ENCODE results near the gene SMARCAD1. TPM values are rescaled to one million over a fixed set of nuclear protein-coding genes. Genes with fewer than 3 reads are reported as not detected.

The SMARCAD1 gene
- polyA plus RNA-seq, 1 donor (not counting 4 experiments of a cell fraction or from before 2014, with no cell fraction given), result 27.8 TPM

GRCh38 chr4:94208918-94209317 lies 1.3 kb downstream of the SMARCAD1 start:
- Histone ChIP-seq H3K79me2 (ENCODE audit: control insufficient read depth, insufficient read depth, low read length) (peaks cover 46% of the 10 kb centered on the region), H4K20me1 (ENCODE audit: control insufficient read depth, extremely low read depth, insufficient read depth, low read length) (no peaks in the 10 kb centered on the region), H3K4me1 (ENCODE audit: control insufficient read depth, extremely low read depth, insufficient read depth, low read length) (peaks cover 17% of the 10 kb centered on the region), H3K4me3 (ENCODE audit: control insufficient read depth in 2 of 3, extremely low read depth in 1 of 3, insufficient read depth in 2 of 3, low read depth in 1 of 3, low read length in 3 of 3) (peak overlapping the region; percentile 82 to 97 (median 88)), H3K4me2 (ENCODE audit: control insufficient read depth, extremely low read depth, insufficient read depth, low read depth, low read length) (peak overlapping the region; percentile 96), H3K9me1 (ENCODE audit: control insufficient read depth, extremely low read depth, insufficient read depth, low read length) (no peaks in the 10 kb centered on the region), H3K9me3 (ENCODE audit: control insufficient read depth, low read depth, low read length) (no peaks in the 10 kb centered on the region), H2AFZ (ENCODE audit: control insufficient read depth, low read length) (no peak overlapping the region), H3K36me3 (ENCODE audit: control insufficient read depth in 2 of 2, extremely low read depth in 1 of 2, insufficient read depth in 2 of 2, low read length in 2 of 2) (peaks cover 9 to 11% of the 10 kb centered on the region in 2 experiments), H3K27ac (ENCODE audit: control insufficient read depth, insufficient read depth, low read length) (peak overlapping the region; percentile 98), H3K9ac (ENCODE audit: control insufficient read depth, extremely low read depth, insufficient read depth, low read length) (peak overlapping the region; percentile 95), H3K27me3 (ENCODE audit: control insufficient read depth, extremely low read depth, insufficient read depth, low read length) (no peaks in the 10 kb centered on the region)
- DNase-seq (ENCODE audit: low read depth, low spot score) (no peak), FAIRE-seq (peak; percentile 46)
- TF ChIP-seq CTCF (optimal IDR thresholded peaks at IDR 0.05 in 1 of 3, IDR thresholded peaks at IDR 0.05 in 1 of 3, conservative IDR thresholded peaks at IDR 0.05 in 1 of 3; ENCODE audit: extremely low read depth in 1 of 3, insufficient read depth in 2 of 3, low read length in 3 of 3) (no peak), EZH2 (IDR thresholded peaks at IDR 0.05; ENCODE audit: low read length) (no peak)
- dilution Hi-C loops (cut with MboI; ENCODE audit: extremely low pct_ligation_motif_present, low sequenced_read_pairs), result no loop called here

GRCh38 chr4:94211861-94212260 lies 4.2 kb downstream of the SMARCAD1 start:
- H3K27ac ChIP-seq (ENCODE audit: control insufficient read depth, insufficient read depth, low read length), result no peak overlapping the region
- no peak overlapping the region for H3K4me2 ChIP-seq (ENCODE audit: control insufficient read depth, extremely low read depth, insufficient read depth, low read depth, low read length)
- DNase-seq (ENCODE audit: low read depth, low spot score) (no peak), FAIRE-seq (no peak)
- dilution Hi-C loops (cut with MboI; ENCODE audit: extremely low pct_ligation_motif_present, low sequenced_read_pairs), result no loop called here
- no peaks in the 10 kb centered on the region for H3K9me1 ChIP-seq (ENCODE audit: control insufficient read depth, extremely low read depth, insufficient read depth, low read length)
- H4K20me1 ChIP-seq (ENCODE audit: control insufficient read depth, extremely low read depth, insufficient read depth, low read length), result no peaks in the 10 kb centered on the region
- H3K9ac ChIP-seq (ENCODE audit: control insufficient read depth, extremely low read depth, insufficient read depth, low read length), result no peak overlapping the region
- TF ChIP-seq CTCF (optimal IDR thresholded peaks at IDR 0.05 in 1 of 3, IDR thresholded peaks at IDR 0.05 in 1 of 3, conservative IDR thresholded peaks at IDR 0.05 in 1 of 3; ENCODE audit: extremely low read depth in 1 of 3, insufficient read depth in 2 of 3, low read length in 3 of 3) (no peak), EZH2 (IDR thresholded peaks at IDR 0.05; ENCODE audit: low read length) (no peak)
- H3K9me3 ChIP-seq (ENCODE audit: control insufficient read depth, low read depth, low read length), result no peaks in the 10 kb centered on the region
- peaks cover 17% of the 10 kb centered on the region for H3K4me1 ChIP-seq (ENCODE audit: control insufficient read depth, extremely low read depth, insufficient read depth, low read length)
- peaks cover 9 to 14% of the 10 kb centered on the region in 2 experiments for H3K36me3 ChIP-seq (ENCODE audit: control insufficient read depth in 2 of 2, extremely low read depth in 1 of 2, insufficient read depth in 2 of 2, low read length in 2 of 2)
- no peak overlapping the region for H3K4me3 ChIP-seq (ENCODE audit: control insufficient read depth in 2 of 3, extremely low read depth in 1 of 3, insufficient read depth in 2 of 3, low read depth in 1 of 3, low read length in 3 of 3)
- H2AFZ ChIP-seq (ENCODE audit: control insufficient read depth, low read length), result no peak overlapping the region
- no peaks in the 10 kb centered on the region for H3K27me3 ChIP-seq (ENCODE audit: control insufficient read depth, extremely low read depth, insufficient read depth, low read length)
- H3K79me2 ChIP-seq (ENCODE audit: control insufficient read depth, insufficient read depth, low read length), result peaks cover 71% of the 10 kb centered on the region

All from keratinocyte (primary cell).